Measurements from ENCODE around the gene RRP7A. TPM values are rescaled to one million over a fixed set of nuclear protein-coding genes. Genes with fewer than 3 reads are reported as not detected.
"Not testable (repeated sequence)": the region's sequence is repeated elsewhere in the genome, so short reads cannot be mapped to it uniquely, and the experiment has no call there.

The RRP7A gene
- total RNA-seq, 1 donor, result 29.0 TPM

DNA sequence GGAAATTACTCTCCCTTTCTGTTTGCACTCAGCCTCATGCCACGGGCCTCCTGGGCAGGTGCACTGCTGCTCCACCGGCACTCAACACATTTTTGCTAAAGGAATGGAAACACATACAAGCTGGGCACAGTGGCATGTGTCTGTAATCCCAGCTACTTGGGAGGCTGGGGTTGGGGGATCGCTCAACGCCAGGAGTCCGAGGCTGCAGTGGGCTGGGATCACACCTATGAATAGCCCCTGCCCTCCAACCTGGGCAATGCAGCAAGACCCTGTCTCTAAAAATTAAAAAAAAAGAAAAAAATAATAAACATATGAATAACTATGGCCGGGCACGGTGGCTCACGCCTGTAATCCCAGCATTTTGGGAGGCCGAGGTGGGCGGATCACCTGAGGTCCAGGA is 30.6 kb downstream of the RRP7A start:
- no peak overlapping the region for H3K4me2 ChIP-seq (ENCODE audit: insufficient read depth, low read length)
- no peaks in the 10 kb centered on the region for H3K9me3 ChIP-seq (ENCODE audit: low read depth, low read length)
- H3K4me1 ChIP-seq (ENCODE audit: insufficient read depth, low read length), result no peaks in the 10 kb centered on the region
- no peaks in the 10 kb centered on the region for H3K36me3 ChIP-seq (ENCODE audit: insufficient read depth, low read length)
- H3K27ac ChIP-seq (ENCODE audit: low read depth, low read length), result no peak overlapping the region
- H2AFZ ChIP-seq (ENCODE audit: low read length), result no peak overlapping the region
- H4K20me1 ChIP-seq (ENCODE audit: insufficient read depth, low read length), result no peaks in the 10 kb centered on the region
- H3K79me2 ChIP-seq (ENCODE audit: insufficient read depth, low read length), result no peaks in the 10 kb centered on the region
- H3K4me3 ChIP-seq (ENCODE audit: insufficient read depth, low read length), result no peak overlapping the region
- TF ChIP-seq, protein P1, sequence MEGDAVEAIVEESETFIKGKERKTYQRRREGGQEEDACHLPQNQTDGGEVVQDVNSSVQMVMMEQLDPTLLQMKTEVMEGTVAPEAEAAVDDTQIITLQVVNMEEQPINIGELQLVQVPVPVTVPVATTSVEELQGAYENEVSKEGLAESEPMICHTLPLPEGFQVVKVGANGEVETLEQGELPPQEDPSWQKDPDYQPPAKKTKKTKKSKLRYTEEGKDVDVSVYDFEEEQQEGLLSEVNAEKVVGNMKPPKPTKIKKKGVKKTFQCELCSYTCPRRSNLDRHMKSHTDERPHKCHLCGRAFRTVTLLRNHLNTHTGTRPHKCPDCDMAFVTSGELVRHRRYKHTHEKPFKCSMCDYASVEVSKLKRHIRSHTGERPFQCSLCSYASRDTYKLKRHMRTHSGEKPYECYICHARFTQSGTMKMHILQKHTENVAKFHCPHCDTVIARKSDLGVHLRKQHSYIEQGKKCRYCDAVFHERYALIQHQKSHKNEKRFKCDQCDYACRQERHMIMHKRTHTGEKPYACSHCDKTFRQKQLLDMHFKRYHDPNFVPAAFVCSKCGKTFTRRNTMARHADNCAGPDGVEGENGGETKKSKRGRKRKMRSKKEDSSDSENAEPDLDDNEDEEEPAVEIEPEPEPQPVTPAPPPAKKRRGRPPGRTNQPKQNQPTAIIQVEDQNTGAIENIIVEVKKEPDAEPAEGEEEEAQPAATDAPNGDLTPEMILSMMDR (IDR thresholded peaks at IDR 0.05; ENCODE audit: extremely low read depth, low read depth, low read length), result no peak
- DNase-seq (ENCODE audit: insufficient read length, low spot score, missing footprints), result no peak
- H3K27me3 ChIP-seq (ENCODE audit: insufficient read depth, low read length), result peaks cover 12% of the 10 kb centered on the region

DNA sequence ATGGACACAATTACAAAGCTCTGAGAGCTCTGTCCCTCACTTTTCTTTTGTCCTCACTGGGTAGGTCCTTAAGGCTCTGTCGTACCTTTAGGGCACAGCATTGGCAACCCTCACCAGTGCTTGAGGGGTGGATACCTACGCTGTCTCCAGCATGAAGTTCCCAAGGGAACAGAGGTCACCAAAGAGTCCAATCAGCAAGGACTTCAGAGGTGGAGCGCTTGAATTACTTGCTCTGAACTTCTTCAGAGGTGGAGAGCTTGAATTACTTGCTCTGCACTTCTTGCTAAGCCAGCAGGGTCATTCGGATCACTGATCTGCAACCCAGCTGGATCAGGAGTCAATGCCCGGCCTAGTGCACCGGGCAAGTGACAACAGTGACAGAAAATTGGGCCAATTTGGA is 35.1 kb downstream of the RRP7A start:
- peaks cover 8% of the 10 kb centered on the region for H3K27me3 ChIP-seq (ENCODE audit: insufficient read depth, low read length)
- no peak overlapping the region for H3K4me2 ChIP-seq (ENCODE audit: insufficient read depth, low read length)
- no peak overlapping the region for H2AFZ ChIP-seq (ENCODE audit: low read length)
- no peak overlapping the region for H3K4me3 ChIP-seq (ENCODE audit: insufficient read depth, low read length)
- no peaks in the 10 kb centered on the region for H3K4me1 ChIP-seq (ENCODE audit: insufficient read depth, low read length)
- H3K27ac ChIP-seq (ENCODE audit: low read depth, low read length), result no peak overlapping the region
- H3K36me3 ChIP-seq (ENCODE audit: insufficient read depth, low read length), result no peaks in the 10 kb centered on the region
- DNase-seq (ENCODE audit: insufficient read length, low spot score, missing footprints), result no peak
- no peaks in the 10 kb centered on the region for H3K9me3 ChIP-seq (ENCODE audit: low read depth, low read length)
- no peaks in the 10 kb centered on the region for H4K20me1 ChIP-seq (ENCODE audit: insufficient read depth, low read length)
- H3K79me2 ChIP-seq (ENCODE audit: insufficient read depth, low read length), result no peaks in the 10 kb centered on the region
- TF ChIP-seq, protein P1 (IDR thresholded peaks at IDR 0.05; ENCODE audit: extremely low read depth, low read depth, low read length), result no peak

GRCh38 chr22:42483610-42484223 is 35.9 kb downstream of the RRP7A start:
- H3K79me2 ChIP-seq (ENCODE audit: insufficient read depth, low read length); H3K9me3 ChIP-seq (ENCODE audit: low read depth, low read length); H3K27me3 ChIP-seq (ENCODE audit: insufficient read depth, low read length); H2AFZ ChIP-seq (ENCODE audit: low read length); H3K4me2 ChIP-seq (ENCODE audit: insufficient read depth, low read length); DNase-seq (ENCODE audit: insufficient read length, low spot score, missing footprints); H3K4me1 ChIP-seq (ENCODE audit: insufficient read depth, low read length); H3K4me3 ChIP-seq (ENCODE audit: insufficient read depth, low read length); H4K20me1 ChIP-seq (ENCODE audit: insufficient read depth, low read length); H3K27ac ChIP-seq (ENCODE audit: low read depth, low read length); H3K36me3 ChIP-seq (ENCODE audit: insufficient read depth, low read length): not testable (repeated sequence)

GRCh38 chr22:42475122-42475521 is 44.5 kb downstream of the RRP7A start:
- TF ChIP-seq, protein P1 (IDR thresholded peaks at IDR 0.05; ENCODE audit: extremely low read depth, low read depth, low read length), result no peak
- no peak for DNase-seq (ENCODE audit: insufficient read length, low spot score, missing footprints)
- Histone ChIP-seq H4K20me1 (ENCODE audit: insufficient read depth, low read length) (no peaks in the 10 kb centered on the region), H3K4me2 (ENCODE audit: insufficient read depth, low read length) (no peak overlapping the region), H2AFZ (ENCODE audit: low read length) (no peak overlapping the region), H3K79me2 (ENCODE audit: insufficient read depth, low read length) (no peaks in the 10 kb centered on the region), H3K27ac (ENCODE audit: low read depth, low read length) (no peak overlapping the region), H3K9me3 (ENCODE audit: low read depth, low read length) (no peaks in the 10 kb centered on the region), H3K36me3 (ENCODE audit: insufficient read depth, low read length) (no peaks in the 10 kb centered on the region), H3K27me3 (ENCODE audit: insufficient read depth, low read length) (peaks cover 3% of the 10 kb centered on the region), H3K4me1 (ENCODE audit: insufficient read depth, low read length) (no peaks in the 10 kb centered on the region), H3K4me3 (ENCODE audit: insufficient read depth, low read length) (no peak overlapping the region)

All from osteoblast (primary cell).